Head of caudate nucleus (tissue), 42 donors: ENCODE data around the gene STK10.
"Not testable (repeated sequence)": the region's sequence is repeated elsewhere in the genome, so short reads cannot be mapped to it uniquely, and the experiment has no call there.

Experiments used
- DNase-seq, 42 donors: peaks; one replicate each; pipeline versions ENCODE4 v3.0.0 to v3.0.0-alpha.2; 2020 to 2021; ENCODE audit warnings: mixed read lengths in 7 of 42
- intact Hi-C: fragments of 100-400 bp; cut with DNase I; formaldehyde crosslinking; loops from one replicate; pipeline ENCODE4 v1.15.0; 2022

STK10 gene

GRCh38 chr5:172050080-172050479 lies 137.9 kb downstream of the STK10 start:
- intact Hi-C loops = no loop called here
- DNase-seq = no peak

- DNase-seq = no peak
- intact Hi-C loops = no loop called here
These were observed 138.7 kb downstream of the STK10 start for GRCh38 chr5:172049226-172049796.

- intact Hi-C loops = no loop called here
- DNase-seq = no peak
These were observed 139.4 kb downstream of the STK10 start for GRCh38 chr5:172048539-172049101.

GRCh38 chr5:172048170-172048422 lies 139.9 kb downstream of the STK10 start:
- intact Hi-C loops = no loop called here
- DNase-seq = no peak

GRCh38 chr5:172046593-172046992 lies 141.4 kb downstream of the STK10 start:
- intact Hi-C loops = no loop called here
- DNase-seq = no peak

GRCh38 chr5:172045315-172045632 lies 142.8 kb downstream of the STK10 start:
- intact Hi-C loops = no loop called here
- DNase-seq = no peak

- no peak for DNase-seq
- intact Hi-C loops = loop anchor here (5.0 kb wide), 1 partner anchor 132 kb away; no protein-coding TSS in a partner anchor
These were observed 143.3 kb downstream of the STK10 start for GRCh38 chr5:172044631-172045314.

GRCh38 chr5:172043865-172044264 lies 144.2 kb downstream of the STK10 start:
- intact Hi-C loops = loop anchor here (5.0 kb wide), 1 partner anchor 132 kb away; no protein-coding TSS in a partner anchor
- no peak for DNase-seq

GRCh38 chr5:172042183-172042582 lies 145.8 kb downstream of the STK10 start:
- DNase-seq = no peak
- intact Hi-C loops = loop anchor here (5.0 kb wide), 1 partner anchor 130 kb away; no protein-coding TSS in a partner anchor

- intact Hi-C loops = no loop called here
- DNase-seq = no peak
These were observed 149.9 kb downstream of the STK10 start for GRCh38 chr5:172038167-172038566.

GRCh38 chr5:172035049-172035448 lies 153.0 kb downstream of the STK10 start:
- DNase-seq = no peak
- intact Hi-C loops = no loop called here

- intact Hi-C loops = no loop called here
- DNase-seq = no peak
These were observed 156.0 kb downstream of the STK10 start for GRCh38 chr5:172031894-172032461.

GRCh38 chr5:172029876-172030275 lies 158.1 kb downstream of the STK10 start:
- intact Hi-C loops = no loop called here
- no peak for DNase-seq

GRCh38 chr5:172028167-172028566 lies 159.9 kb downstream of the STK10 start:
- intact Hi-C loops = no loop called here
- no peak for DNase-seq

GRCh38 chr5:172020110-172020786 lies 167.8 kb downstream of the STK10 start:
- intact Hi-C loops, DNase-seq: not testable (repeated sequence)

- no peak for DNase-seq
- intact Hi-C loops = no loop called here
These were observed 172.7 kb downstream of the STK10 start for GRCh38 chr5:172015346-172015745.

GRCh38 chr5:172010278-172010677 lies 177.7 kb downstream of the STK10 start:
- intact Hi-C loops = no loop called here
- no peak for DNase-seq

- no peak for DNase-seq
- intact Hi-C loops = loop anchor here (5.0 to 10.0 kb wide), 3 partner anchors 175 to 622 kb away; partner anchors contain the start of genes NPM1, STK10 and UBTD2
These were observed 178.3 kb downstream of the STK10 start for GRCh38 chr5:172009536-172010270.

GRCh38 chr5:172008689-172009141 lies 179.3 kb downstream of the STK10 start:
- no peak for DNase-seq
- intact Hi-C loops = loop anchor here (5.0 to 10.0 kb wide), 3 partner anchors 176 to 621 kb away; partner anchors contain the start of genes NPM1, STK10 and UBTD2
